Measurements from ENCODE around the gene FAM187B. TPM values are rescaled to one million over a fixed set of nuclear protein-coding genes. Genes with fewer than 3 reads are reported as not detected.

The FAM187B gene
- total RNA-seq, 1 experiment from 2014 or later: not detected

DNA sequence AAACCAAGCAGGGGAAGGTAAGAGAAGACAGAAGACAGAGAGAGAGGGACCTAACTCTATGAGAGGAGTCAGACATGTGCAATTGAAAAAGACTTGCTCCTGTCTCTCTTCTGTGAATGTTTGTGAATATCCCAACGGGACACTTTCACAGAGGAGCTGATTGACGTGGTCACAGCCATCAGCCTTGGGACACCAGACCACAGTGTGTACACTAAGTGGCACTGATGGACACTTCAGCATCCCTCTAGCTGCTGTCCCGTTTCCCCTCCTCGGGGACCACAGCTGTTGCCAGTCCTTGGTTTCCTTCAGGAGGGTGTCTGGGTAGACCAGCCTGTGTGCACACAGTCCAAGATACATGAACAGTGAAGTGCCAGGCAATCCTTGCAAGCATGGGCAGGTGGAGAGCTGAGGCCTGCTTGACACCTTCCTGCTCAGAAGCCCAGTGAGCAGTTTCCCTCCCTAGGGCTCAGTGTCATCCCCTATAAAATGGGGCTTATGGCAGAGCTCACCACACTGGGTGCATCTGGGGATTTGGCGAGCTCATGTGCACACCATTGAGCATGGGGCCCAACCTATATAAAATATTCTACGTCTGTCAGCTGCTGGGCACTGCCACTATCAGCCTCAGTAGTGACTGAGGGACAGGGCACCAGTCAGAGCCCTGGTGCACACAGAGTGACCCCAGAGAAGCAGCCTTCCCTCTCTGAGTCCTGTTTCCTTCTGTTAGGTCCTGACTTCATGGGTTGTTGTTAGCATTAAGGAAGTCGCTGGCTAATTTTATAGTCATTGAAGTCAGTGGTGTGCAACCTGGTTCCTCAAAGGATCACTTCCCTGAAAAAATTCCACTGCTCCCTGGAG is 36.0 kb upstream of the FAM187B start:
- peak overlapping the region; percentile 93 for H3K27ac ChIP-seq (ENCODE audit: low read depth, low read length)
- no peak for ATAC-seq
- intact Hi-C loops (cut with micrococcal nuclease): no loop called here
- no peaks in the 10 kb centered on the region for H4K20me1 ChIP-seq (ENCODE audit: insufficient read depth)
- H3K36me3 ChIP-seq (ENCODE audit: control insufficient read depth in 1 of 2, insufficient read depth in 2 of 2, low read length in 2 of 2): peaks cover 17 to 27% of the 10 kb centered on the region in 2 experiments; a peak in 3 of 4 replicates
- CTCF ChIA-PET: no interaction called here
- H3K4me2 ChIP-seq (ENCODE audit: low read length): no peak overlapping the region
- H3K4me3 ChIP-seq (replicated peaks in 1 of 2; ENCODE audit: low read depth in 1 of 2, low read length in 2 of 2): no peak overlapping the region
- H3K9me2 ChIP-seq (ENCODE audit: insufficient read depth): no peaks in the 10 kb centered on the region
- H3K9ac ChIP-seq (ENCODE audit: low read length): 0 out of 2 replicates have a peak overlapping the region, but pooled peaks have one; percentile 1
- POLR2A ChIA-PET: no interaction called here
- no peak overlapping the region for H2AFZ ChIP-seq (ENCODE audit: low read depth, low read length, poor library complexity, severe bottlenecking)
- peaks cover 6 to 32% of the 10 kb centered on the region in 2 experiments; a peak in 2 of 4 replicates for H3K4me1 ChIP-seq (ENCODE audit: control insufficient read depth in 1 of 2, insufficient read depth in 2 of 2, low read length in 2 of 2)
- no TSS peak for BruUV-seq (replicated peaks)
- H3K9me3 ChIP-seq (ENCODE audit: control insufficient read depth in 1 of 2, insufficient read depth in 1 of 2, low read depth in 1 of 2, low read length in 2 of 2): no peaks in the 10 kb centered on the region
- DNase-seq (ENCODE audit: low read depth, low spot score): no peak
- TF ChIP-seq SIN3A (IDR thresholded peaks at IDR 0.05; ENCODE audit: low read depth) (no peak), JUND (IDR thresholded peaks at IDR 0.05) (0 out of 2 replicates have a peak, but pooled peaks have one; percentile 9)
- RAD21 ChIA-PET (ENCODE audit: low non-redundant PET in 1 of 2, low total read pairs in 2 of 2, uncharacterized antibody in 2 of 2, unreplicated experiment in 2 of 2): no interaction called here
- no peaks in the 10 kb centered on the region for H3K27me3 ChIP-seq (ENCODE audit: insufficient read depth, low read length)
- peaks cover 41% of the 10 kb centered on the region; the same call in 1 of the 2 replicates for H3K79me2 ChIP-seq (ENCODE audit: insufficient read depth, low read length)

DNA sequence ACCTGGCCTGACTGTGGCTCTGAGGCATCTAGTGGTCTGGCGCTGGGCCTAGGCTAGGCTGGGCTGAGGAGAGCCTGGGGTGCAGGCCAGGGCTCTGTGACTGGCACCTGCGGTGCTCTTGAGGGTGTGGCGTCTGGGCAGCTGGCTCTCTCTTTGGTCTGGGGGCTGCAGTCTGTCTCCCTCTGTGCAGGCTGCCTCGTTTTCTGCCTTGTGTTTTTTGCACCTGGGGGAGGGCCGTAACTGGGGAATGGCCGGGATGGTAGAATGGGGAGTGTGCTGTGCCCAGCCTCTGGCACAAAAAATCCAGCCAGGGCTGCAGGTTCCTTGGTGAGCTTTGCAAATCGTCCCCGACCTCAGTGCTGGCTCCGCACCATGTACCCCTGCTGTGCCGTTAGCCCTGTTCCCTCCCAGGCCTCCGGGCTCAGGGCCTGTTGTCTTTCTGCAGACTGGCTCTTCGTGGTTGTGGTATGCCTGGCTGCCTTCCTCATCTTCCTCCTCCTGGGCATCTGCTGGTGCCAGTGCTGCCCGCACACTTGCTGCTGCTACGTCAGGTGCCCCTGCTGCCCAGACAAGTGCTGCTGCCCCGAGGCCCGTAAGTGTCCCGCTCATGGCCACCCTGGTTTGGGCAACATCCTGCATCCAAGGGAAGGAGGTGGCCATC is 33.7 kb upstream of the FAM187B start:
- Histone ChIP-seq H3K4me3 (replicated peaks in 1 of 2; ENCODE audit: low read depth in 1 of 2, low read length in 2 of 2) (no peak overlapping the region), H3K27me3 (ENCODE audit: insufficient read depth, low read length) (no peaks in the 10 kb centered on the region), H3K79me2 (ENCODE audit: insufficient read depth, low read length) (peaks cover 42% of the 10 kb centered on the region; the same call in 1 of the 2 replicates), H4K20me1 (ENCODE audit: insufficient read depth) (no peaks in the 10 kb centered on the region), H3K9ac (ENCODE audit: low read length) (no peak overlapping the region), H2AFZ (ENCODE audit: low read depth, low read length, poor library complexity, severe bottlenecking) (no peak overlapping the region), H3K9me3 (ENCODE audit: control insufficient read depth in 1 of 2, insufficient read depth in 1 of 2, low read depth in 1 of 2, low read length in 2 of 2) (no peaks in the 10 kb centered on the region), H3K9me2 (ENCODE audit: insufficient read depth) (no peaks in the 10 kb centered on the region), H3K4me2 (ENCODE audit: low read length) (no peak overlapping the region), H3K4me1 (ENCODE audit: control insufficient read depth in 1 of 2, insufficient read depth in 2 of 2, low read length in 2 of 2) (peaks cover 6 to 32% of the 10 kb centered on the region in 2 experiments; a peak in 2 of 4 replicates), H3K27ac (ENCODE audit: low read depth, low read length) (no peak overlapping the region), H3K36me3 (ENCODE audit: control insufficient read depth in 1 of 2, insufficient read depth in 2 of 2, low read length in 2 of 2) (peaks cover 19 to 30% of the 10 kb centered on the region in 2 experiments; a peak in 3 of 4 replicates)
- POLR2A ChIA-PET: no interaction called here
- no peak for ATAC-seq
- intact Hi-C loops (cut with micrococcal nuclease): no loop called here
- no TSS peak for BruUV-seq (replicated peaks)
- DNase-seq (ENCODE audit: low read depth, low spot score): no peak
- CTCF ChIA-PET: no interaction called here
- no peak for TF ChIP-seq SIN3A (IDR thresholded peaks at IDR 0.05; ENCODE audit: low read depth)
- TF ChIP-seq EZH2phosphoT487 (IDR thresholded peaks at IDR 0.05; ENCODE audit: borderline replicate concordance): no peak
- TF ChIP-seq EGR1 (IDR thresholded peaks at IDR 0.05; ENCODE audit: low read depth): no peak
- TF ChIP-seq POLR2AphosphoS5 (IDR thresholded peaks at IDR 0.05; ENCODE audit: low read depth, low read length): peak; percentile 7; the same call in 1 of the 2 replicates
- TF ChIP-seq ELF1 (IDR thresholded peaks at IDR 0.05; ENCODE audit: borderline replicate concordance, low read depth): no peak
- RAD21 ChIA-PET (ENCODE audit: low non-redundant PET in 1 of 2, low total read pairs in 2 of 2, uncharacterized antibody in 2 of 2, unreplicated experiment in 2 of 2): no interaction called here

Data from HCT116 (cell line).